Endothelial cell (in vitro differentiated cells): ENCODE data around the gene CIAPIN1. TPM values are rescaled to one million over a fixed set of nuclear protein-coding genes. Genes with fewer than 3 reads are reported as not detected.

ENCODE experiments used
- DNase-seq: peaks from one replicate; pipeline ENCODE4 v3.0.0; 2021; ENCODE audit warnings: low spot score
- H3K27ac Mint-ChIP-seq: one replicate; pipeline ENCODE4 v1.8.0; 2021; ENCODE audit warnings: mixed read lengths, inconsistent platforms; ENCODE audit not compliant: unreplicated experiment
- H3K27me3 Mint-ChIP-seq: one replicate; pipeline ENCODE4 v1.8.0; 2021; ENCODE audit warnings: mild to moderate bottlenecking, moderate library complexity, mixed read lengths, inconsistent platforms; ENCODE audit not compliant: unreplicated experiment
- H3K36me3 Mint-ChIP-seq: one replicate; pipeline ENCODE4 v1.8.0; 2021; ENCODE audit warnings: mild to moderate bottlenecking, low read depth, mixed read lengths, inconsistent platforms; ENCODE audit not compliant: unreplicated experiment
- H3K4me1 Mint-ChIP-seq: one replicate; pipeline ENCODE4 v1.8.0; 2021; ENCODE audit warnings: mild to moderate bottlenecking, mixed read lengths, inconsistent platforms; ENCODE audit not compliant: unreplicated experiment
- H3K4me3 Mint-ChIP-seq: one replicate; pipeline ENCODE4 v1.8.0; 2021; ENCODE audit warnings: mild to moderate bottlenecking, mixed read lengths, inconsistent platforms; ENCODE audit not compliant: unreplicated experiment
- H3K9me3 Mint-ChIP-seq: one replicate; pipeline ENCODE4 v1.8.0; 2021; ENCODE audit warnings: mixed read lengths, inconsistent platforms; ENCODE audit not compliant: unreplicated experiment
- CTCF ChIP-seq: fragments of 200-600 bp; sonication (generic); IDR thresholded peaks from one replicate; pipeline ENCODE4 v1.5.0; 2021; ENCODE audit warnings: antibody characterized with exemption; ENCODE audit not compliant: unreplicated experiment
- total RNA-seq: library from RNA; stranded (reverse); fragmentation: NEBNext Ultra II Directional; extraction: Animal tissue kit (Norgen Biotek cat#: 25700); gene quantifications from one replicate; pipeline ENCODE4 v1.2.1, GENCODE V29; 2021; ENCODE audit not compliant: unreplicated experiment

CIAPIN1 gene
- total RNA-seq, 1 donor from 2014 or later, result 82.6 TPM

GRCh38 chr16:57407521-57408353, 39.4 kb downstream of the CIAPIN1 start:
- DNase-seq, result no peak
- TF ChIP-seq CTCF, result no peak
- H3K36me3 Mint-ChIP-seq, result no peaks in the 10 kb centered on the region
- H3K4me1 Mint-ChIP-seq, result peaks cover 18% of the 10 kb centered on the region
- peaks cover 11% of the 10 kb centered on the region for H3K27me3 Mint-ChIP-seq
- H3K9me3 Mint-ChIP-seq, result no peaks in the 10 kb centered on the region
- H3K27ac Mint-ChIP-seq, result no peak overlapping the region
- no peak overlapping the region for H3K4me3 Mint-ChIP-seq

GRCh38 chr16:57406881-57407280, 40.3 kb downstream of the CIAPIN1 start:
- H3K27ac Mint-ChIP-seq, result no peak overlapping the region

GRCh38 chr16:57405097-57405496, 42.1 kb downstream of the CIAPIN1 start:
- no peak for TF ChIP-seq CTCF
- no peaks in the 10 kb centered on the region for H3K36me3 Mint-ChIP-seq
- no peak overlapping the region for H3K27ac Mint-ChIP-seq
- no peak for DNase-seq
- no peaks in the 10 kb centered on the region for H3K9me3 Mint-ChIP-seq
- H3K4me1 Mint-ChIP-seq, result peaks cover 12% of the 10 kb centered on the region
- H3K4me3 Mint-ChIP-seq, result no peak overlapping the region
- H3K27me3 Mint-ChIP-seq, result peaks cover 11% of the 10 kb centered on the region

More at GRCh38 chr16:57406881-57407280, 40.3 kb downstream of the CIAPIN1 start:
- no peaks in the 10 kb centered on the region for H3K36me3 Mint-ChIP-seq
- TF ChIP-seq CTCF, result no peak
- no peak for DNase-seq
- no peaks in the 10 kb centered on the region for H3K9me3 Mint-ChIP-seq
- peaks cover 11% of the 10 kb centered on the region for H3K27me3 Mint-ChIP-seq
- H3K4me1 Mint-ChIP-seq, result peaks cover 18% of the 10 kb centered on the region
- H3K4me3 Mint-ChIP-seq, result no peak overlapping the region

- H3K27me3 Mint-ChIP-seq, result peaks cover 8% of the 10 kb centered on the region
- peaks cover 8% of the 10 kb centered on the region for H3K4me1 Mint-ChIP-seq
Observed at GRCh38 chr16:57403965-57404817, 43.0 kb downstream of the CIAPIN1 start, which contains the start of gene CCL17. Gene CCL17 (plus strand): TSS chr16:57404767. CDS start chr16:57413933, 9,166 bp downstream.

More at GRCh38 chr16:57403965-57404817, 43.0 kb downstream of the CIAPIN1 start, which contains the start of gene CCL17:
- no peak for DNase-seq
- H3K4me3 Mint-ChIP-seq, result no peak within 1 kb of the TSS
- no peak within 1 kb of the TSS for H3K27ac Mint-ChIP-seq
- H3K36me3 Mint-ChIP-seq, result no peaks in the 10 kb centered on the region
- no peak for TF ChIP-seq CTCF
- no peaks in the 10 kb centered on the region for H3K9me3 Mint-ChIP-seq
